HCT116 (cell line): ENCODE measurements around the gene LRRN1.

Source experiments
- EZH2 ChIP-seq: fragments of 200-600 bp; sonication (generic); IDR thresholded peaks from 2 replicates; pipeline ENCODE4 v1.6.1; 2017; ENCODE audit warnings: antibody characterized with exemption, mixed run types
- POLR2A ChIP-seq: IDR thresholded peaks from 2 replicates; pipeline ENCODE4 v1.7.0; 2011; ENCODE audit warnings: borderline replicate concordance; ENCODE audit not compliant: insufficient read depth, insufficient read length; ENCODE audit errors: extremely low read depth
- RAD21 ChIP-seq: IDR thresholded peaks from 2 replicates; pipeline ENCODE4 v1.6.1; 2012; ENCODE audit warnings: low read depth, mild to moderate bottlenecking
- SRF ChIP-seq: IDR thresholded peaks from 2 replicates; pipeline ENCODE4 v1.6.1; 2012; ENCODE audit warnings: low read depth
- TCF7L2 ChIP-seq: IDR thresholded peaks from 2 replicates; pipeline ENCODE4 v1.7.0; 2011; ENCODE audit warnings: borderline replicate concordance, inconsistent platforms; ENCODE audit not compliant: insufficient read depth, insufficient read length; ENCODE audit errors: extremely low read depth
- TF ChIP-seq, protein P1 (sequence below), 3 experiments: fragments of 200-600 bp in 1 of 3; sonication (generic) in 1 of 3; IDR thresholded peaks in 2 of 3; conservative IDR thresholded peaks in 1 of 3; 2 replicates each; pipeline ENCODE4 v1.5.1; 2012 to 2017; ENCODE audit warnings: low read depth in 2 of 3, low read length in 2 of 3, antibody characterized with exemption in 1 of 3, borderline replicate concordance in 1 of 3, control low read depth in 1 of 3, mild to moderate bottlenecking in 1 of 3, mixed read lengths in 1 of 3, mixed run types in 1 of 3, moderate library complexity in 1 of 3; ENCODE audit not compliant: insufficient read depth in 1 of 3
- TF ChIP-seq, protein P2 (sequence below): IDR thresholded peaks from 2 replicates; pipeline ENCODE4 v1.6.1; 2012; ENCODE audit warnings: low read depth
- TF ChIP-seq, protein P3 (sequence below): IDR thresholded peaks from 2 replicates; pipeline ENCODE4 v1.6.1; 2012

DNA sequence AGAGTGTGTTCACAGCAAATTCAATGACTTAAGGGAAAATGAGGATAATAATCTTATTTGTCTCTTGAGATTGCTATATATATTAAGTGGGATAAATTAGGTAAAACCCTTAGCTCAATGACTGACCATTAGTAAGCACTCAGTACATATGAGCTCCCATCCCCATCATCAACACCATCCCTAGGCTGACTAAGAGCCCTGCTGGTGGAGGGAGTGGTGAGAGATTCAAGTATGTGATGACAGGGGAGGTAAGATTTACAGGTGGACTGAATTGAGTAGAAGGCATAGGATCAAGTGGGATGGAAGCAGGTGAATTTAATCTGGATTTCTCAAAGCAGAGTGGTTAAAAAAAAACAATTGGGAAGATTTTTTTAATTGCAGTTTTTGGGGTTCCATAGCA, 21.0 kb upstream of the LRRN1 start:
- TF ChIP-seq, protein P1, sequence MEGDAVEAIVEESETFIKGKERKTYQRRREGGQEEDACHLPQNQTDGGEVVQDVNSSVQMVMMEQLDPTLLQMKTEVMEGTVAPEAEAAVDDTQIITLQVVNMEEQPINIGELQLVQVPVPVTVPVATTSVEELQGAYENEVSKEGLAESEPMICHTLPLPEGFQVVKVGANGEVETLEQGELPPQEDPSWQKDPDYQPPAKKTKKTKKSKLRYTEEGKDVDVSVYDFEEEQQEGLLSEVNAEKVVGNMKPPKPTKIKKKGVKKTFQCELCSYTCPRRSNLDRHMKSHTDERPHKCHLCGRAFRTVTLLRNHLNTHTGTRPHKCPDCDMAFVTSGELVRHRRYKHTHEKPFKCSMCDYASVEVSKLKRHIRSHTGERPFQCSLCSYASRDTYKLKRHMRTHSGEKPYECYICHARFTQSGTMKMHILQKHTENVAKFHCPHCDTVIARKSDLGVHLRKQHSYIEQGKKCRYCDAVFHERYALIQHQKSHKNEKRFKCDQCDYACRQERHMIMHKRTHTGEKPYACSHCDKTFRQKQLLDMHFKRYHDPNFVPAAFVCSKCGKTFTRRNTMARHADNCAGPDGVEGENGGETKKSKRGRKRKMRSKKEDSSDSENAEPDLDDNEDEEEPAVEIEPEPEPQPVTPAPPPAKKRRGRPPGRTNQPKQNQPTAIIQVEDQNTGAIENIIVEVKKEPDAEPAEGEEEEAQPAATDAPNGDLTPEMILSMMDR (IDR thresholded peaks at IDR 0.05 in 2 of 3, conservative IDR thresholded peaks at IDR 0.05 in 1 of 3; ENCODE audit: borderline replicate concordance in 1 of 3, insufficient read depth in 1 of 3, low read depth in 2 of 3, low read length in 2 of 3): no peak
- TF ChIP-seq, protein P2, sequence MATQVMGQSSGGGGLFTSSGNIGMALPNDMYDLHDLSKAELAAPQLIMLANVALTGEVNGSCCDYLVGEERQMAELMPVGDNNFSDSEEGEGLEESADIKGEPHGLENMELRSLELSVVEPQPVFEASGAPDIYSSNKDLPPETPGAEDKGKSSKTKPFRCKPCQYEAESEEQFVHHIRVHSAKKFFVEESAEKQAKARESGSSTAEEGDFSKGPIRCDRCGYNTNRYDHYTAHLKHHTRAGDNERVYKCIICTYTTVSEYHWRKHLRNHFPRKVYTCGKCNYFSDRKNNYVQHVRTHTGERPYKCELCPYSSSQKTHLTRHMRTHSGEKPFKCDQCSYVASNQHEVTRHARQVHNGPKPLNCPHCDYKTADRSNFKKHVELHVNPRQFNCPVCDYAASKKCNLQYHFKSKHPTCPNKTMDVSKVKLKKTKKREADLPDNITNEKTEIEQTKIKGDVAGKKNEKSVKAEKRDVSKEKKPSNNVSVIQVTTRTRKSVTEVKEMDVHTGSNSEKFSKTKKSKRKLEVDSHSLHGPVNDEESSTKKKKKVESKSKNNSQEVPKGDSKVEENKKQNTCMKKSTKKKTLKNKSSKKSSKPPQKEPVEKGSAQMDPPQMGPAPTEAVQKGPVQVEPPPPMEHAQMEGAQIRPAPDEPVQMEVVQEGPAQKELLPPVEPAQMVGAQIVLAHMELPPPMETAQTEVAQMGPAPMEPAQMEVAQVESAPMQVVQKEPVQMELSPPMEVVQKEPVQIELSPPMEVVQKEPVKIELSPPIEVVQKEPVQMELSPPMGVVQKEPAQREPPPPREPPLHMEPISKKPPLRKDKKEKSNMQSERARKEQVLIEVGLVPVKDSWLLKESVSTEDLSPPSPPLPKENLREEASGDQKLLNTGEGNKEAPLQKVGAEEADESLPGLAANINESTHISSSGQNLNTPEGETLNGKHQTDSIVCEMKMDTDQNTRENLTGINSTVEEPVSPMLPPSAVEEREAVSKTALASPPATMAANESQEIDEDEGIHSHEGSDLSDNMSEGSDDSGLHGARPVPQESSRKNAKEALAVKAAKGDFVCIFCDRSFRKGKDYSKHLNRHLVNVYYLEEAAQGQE: no peak
- no peak for TF ChIP-seq TCF7L2
- TF ChIP-seq, protein P3, sequence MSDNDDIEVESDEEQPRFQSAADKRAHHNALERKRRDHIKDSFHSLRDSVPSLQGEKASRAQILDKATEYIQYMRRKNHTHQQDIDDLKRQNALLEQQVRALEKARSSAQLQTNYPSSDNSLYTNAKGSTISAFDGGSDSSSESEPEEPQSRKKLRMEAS: no peak
- TF ChIP-seq POLR2A: no peak
- no peak for TF ChIP-seq EZH2
- TF ChIP-seq RAD21: no peak
- no peak for TF ChIP-seq SRF
